ENCODE results near the gene FN3K. TPM values are rescaled to one million over a fixed set of nuclear protein-coding genes. Genes with fewer than 3 reads are reported as not detected.

Gene FN3K
- polyA plus RNA-seq (2013, experiment 1 of 2; ENCODE audit: insufficient read length), result 2.2 TPM
- 5.3 TPM for polyA plus RNA-seq (2013, experiment 2 of 2; ENCODE audit: insufficient read length)

DNA sequence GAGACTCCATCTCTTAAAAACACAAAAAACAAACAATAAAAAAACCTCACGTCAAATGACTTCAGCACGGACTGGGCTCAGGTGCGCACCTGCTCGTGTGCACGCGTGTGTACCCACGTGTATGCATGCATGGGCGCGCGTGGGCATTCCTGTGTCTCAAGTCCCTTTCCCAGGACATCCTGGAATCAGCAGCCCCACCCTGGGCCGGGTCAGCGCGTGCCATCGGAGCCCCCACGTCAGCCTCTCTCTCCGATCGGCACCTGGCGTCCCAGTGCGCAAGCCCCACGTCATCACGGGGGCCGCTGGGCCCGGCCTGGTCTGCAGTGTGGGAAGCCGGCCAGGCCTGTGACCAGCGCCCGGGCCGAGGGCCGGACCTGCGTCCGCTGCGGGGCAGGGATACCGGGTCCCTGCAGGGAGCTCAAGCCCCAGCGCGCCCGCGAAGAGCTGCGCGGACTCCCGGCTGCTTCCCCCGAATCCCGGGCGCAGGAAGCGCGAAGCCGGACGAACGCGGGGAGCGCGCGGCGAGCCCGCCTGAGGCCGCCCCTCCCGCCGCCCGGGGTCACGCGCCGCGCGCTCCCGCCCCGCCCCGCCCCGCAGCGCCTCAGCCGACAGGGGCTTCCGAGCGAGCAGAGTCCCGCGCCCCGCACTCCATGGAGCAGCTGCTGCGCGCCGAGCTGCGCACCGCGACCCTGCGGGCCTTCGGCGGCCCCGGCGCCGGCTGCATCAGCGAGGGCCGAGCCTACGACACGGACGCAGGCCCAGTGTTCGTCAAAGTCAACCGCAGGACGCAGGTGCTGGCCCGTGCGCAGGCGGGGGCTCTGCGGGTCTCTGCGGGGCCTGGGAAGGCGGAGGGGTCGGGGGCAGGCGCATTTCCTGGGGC, at the start of gene FN3K:
Gene FN3K (plus strand): TSS at position 629 of the 880 bp plus-strand sequence. CDS start 22 bp downstream, at position 651.
- peak; percentile 39 for DNase-seq

GRCh38 chr17:82686366-82687324, 48.8 kb upstream of the FN3K start:
- no peak for DNase-seq

- no peak for DNase-seq
These were observed 48.0 kb upstream of the FN3K start for GRCh38 chr17:82687375-82687861.

GRCh38 chr17:82687871-82688270, 47.5 kb upstream of the FN3K start:
- no peak for DNase-seq

DNA sequence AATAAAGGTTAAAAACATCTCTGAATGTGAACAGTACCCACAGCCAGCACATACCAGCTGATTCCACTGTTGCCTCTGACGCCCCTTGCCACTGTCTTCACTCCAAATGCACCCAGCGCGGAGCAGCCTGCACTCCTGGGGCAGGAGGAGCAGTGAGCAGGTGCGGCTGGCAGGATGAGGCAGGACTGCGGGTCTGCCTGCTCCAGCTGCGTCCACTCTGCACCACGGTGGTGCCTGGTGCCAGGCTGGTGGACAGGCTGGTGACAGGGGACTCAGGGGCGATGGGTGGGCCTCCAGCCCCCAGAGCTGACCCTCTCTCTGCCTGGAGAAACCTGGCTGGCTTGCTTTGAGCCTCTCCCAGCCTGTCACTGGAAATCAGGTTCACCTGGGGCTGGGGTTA, 46.3 kb upstream of the FN3K start:
- DNase-seq, result no peak

- DNase-seq, result no peak
These were observed 44.5 kb upstream of the FN3K start for GRCh38 chr17:82690786-82691489.

DNA sequence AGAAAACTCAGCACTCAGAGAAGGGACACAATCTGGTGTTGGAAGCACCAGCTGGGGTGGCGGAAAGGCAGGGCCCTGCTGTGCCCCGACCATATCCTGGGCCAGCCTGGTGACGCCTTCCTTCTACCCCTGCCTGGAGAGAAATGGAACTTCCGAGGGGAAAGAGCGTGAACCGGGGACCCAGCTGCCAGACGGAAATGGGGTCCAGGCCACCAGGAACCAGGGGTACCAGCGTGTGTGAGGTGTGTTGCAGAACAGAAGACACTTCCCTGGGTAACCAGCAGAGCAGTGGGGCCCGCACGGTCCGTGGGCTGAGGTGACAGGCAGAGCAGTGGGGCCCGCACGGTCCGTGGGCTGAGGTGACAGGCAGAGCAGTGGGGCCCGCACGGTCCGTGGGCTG, 43.7 kb upstream of the FN3K start:
- DNase-seq, result no peak

DNA sequence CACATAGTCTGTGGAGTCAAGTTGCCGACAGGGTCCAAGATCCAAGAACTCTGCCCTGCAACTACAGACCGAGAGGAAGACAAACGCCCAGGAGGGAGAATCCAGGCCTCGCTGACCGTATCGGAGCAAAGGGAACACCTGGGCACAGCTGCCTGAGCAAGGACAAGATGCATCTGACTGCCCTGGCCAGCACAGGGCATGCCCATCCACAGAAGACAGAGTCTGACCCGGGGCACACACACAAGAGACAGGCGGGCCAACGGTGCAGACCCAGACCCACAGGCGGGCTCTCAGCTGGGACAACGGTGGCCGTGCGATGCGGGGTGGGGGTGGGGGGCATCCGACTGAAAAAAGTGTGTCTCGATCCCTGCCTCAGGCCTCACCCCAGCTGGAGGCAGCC, 43.1 kb upstream of the FN3K start:
- no peak for DNase-seq

- no peak for DNase-seq
These were observed 42.1 kb upstream of the FN3K start for GRCh38 chr17:82693168-82693867.

DNA sequence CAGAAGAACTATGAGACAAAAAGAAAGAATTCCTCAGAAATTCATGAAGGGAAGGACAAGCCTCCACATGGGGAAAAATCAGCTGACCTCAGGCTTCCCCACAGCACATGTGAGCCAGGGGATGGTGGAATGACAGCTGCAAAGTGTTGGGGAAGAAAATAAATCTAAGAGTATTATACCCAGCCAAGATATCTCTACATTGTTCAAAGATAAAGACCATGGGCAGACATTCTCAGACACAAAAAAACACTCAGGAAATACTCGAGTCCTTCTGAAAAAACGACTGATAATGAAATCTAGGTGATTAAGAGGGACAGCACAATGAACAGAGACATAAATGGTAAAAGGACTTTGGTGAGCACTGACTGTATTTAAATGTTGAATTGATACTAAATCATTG, 40.8 kb upstream of the FN3K start:
- DNase-seq, result no peak

- DNase-seq, result no peak
These were observed 39.2 kb upstream of the FN3K start for GRCh38 chr17:82696259-82696658.

GRCh38 chr17:82696916-82697807, 38.3 kb upstream of the FN3K start:
- no peak for DNase-seq

GRCh38 chr17:82697808-82698064, 37.7 kb upstream of the FN3K start:
- no peak for DNase-seq

DNA sequence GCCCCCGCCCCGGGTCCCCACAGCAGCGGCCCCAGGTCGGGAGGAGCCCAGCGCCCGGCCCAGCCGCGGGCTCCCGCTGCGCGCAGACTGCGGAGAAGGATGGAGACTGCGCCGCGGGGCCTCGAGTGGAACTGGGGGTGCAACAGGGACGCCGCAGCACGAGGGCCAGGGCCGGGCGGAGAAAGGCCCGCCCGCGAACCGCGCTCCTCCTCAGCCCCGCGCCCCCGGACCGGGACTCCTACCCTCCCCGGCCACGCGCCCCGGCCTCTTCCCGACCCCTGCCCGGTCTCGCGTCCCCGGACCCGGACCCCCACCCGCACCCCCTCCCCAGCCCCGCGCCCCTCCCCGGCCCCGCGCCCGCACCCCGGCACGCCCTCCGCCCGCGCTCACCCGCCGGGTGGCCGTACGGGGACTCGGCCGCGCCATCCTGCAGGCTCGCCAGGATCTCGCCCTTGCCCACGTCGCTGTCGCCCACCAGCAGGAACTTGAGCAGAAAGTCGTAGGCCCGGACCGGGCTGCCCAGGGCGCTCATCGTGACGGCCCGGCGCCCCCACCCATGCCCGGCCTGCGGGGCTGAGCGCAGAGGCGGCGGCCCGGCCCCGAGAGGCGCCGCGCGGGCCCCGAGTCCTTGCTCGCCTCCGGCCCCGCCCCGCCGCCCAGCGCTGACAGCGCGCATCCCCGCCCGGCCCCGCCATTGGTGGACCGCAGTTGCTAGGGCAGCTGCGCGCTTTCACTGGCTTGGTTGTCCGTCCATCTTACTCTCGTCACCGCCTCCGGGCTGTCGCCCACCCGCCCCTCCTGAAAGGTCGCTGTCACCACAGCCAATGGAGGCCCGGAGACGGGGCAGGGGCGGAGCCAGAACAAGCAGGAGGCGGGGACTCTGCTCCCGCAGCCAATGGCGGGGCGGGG, 37.1 kb upstream of the FN3K start, which contains the start of gene RAB40B:
Gene RAB40B (minus strand): TSS at position 634 of the 909 bp plus-strand sequence. CDS start 102 bp downstream, at position 532.
- peak; percentile 98 for DNase-seq

GRCh38 chr17:82698974-82699442, 36.4 kb upstream of the FN3K start:
- peak; percentile 23 for DNase-seq

GRCh38 chr17:82699551-82699950, 35.9 kb upstream of the FN3K start:
- DNase-seq, result no peak

DNA sequence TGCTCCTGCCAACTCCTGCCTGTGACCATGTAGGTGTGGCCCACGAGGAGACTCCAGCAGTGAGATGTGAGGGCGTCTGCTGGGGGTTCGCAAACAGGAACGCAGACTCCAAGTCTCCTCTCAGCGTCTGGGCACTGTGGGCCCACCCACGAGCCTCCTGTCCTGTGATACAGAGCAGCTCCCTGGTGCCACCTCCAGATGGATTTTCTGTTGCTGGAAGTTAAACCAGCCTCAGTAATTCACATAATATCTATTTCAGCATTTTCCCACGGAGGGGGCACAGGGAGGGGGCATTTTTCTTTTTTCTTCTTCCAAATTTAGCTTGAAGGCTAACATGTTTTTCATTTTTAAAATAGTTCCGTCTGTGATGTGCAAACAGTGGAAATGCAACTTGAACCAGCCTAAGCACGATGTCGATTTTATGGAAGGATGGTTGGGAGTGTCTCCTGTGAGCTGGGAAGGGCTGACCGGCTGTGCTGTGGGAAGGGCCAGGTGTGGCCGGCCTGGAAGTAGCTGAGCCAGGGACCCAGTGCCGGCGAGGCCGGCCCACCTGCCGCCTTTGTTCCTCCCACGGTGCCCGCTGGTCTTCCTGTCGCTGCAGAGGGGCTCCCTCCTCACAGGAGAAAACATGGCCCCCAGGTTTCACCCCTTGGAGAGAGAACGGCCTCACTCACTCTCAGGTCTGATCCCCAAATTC, 33.0 kb upstream of the FN3K start:
- DNase-seq, result peak; percentile 56

- no peak for DNase-seq
These were observed 32.2 kb upstream of the FN3K start for GRCh38 chr17:82703036-82703745.
